Measurements from ENCODE around the gene TBC1D25.
"Not testable (repeated sequence)": the region's sequence is repeated elsewhere in the genome, so short reads cannot be mapped to it uniquely, and the experiment has no call there.

- TF ChIP-seq CTCF (conservative IDR thresholded peaks at IDR 0.05 in 1 of 2, IDR thresholded peaks at IDR 0.05 in 1 of 2; ENCODE audit: extremely low read depth in 1 of 2, insufficient read depth in 1 of 2, low read depth in 1 of 2, low read length in 2 of 2); EZH2 (IDR thresholded peaks at IDR 0.05; ENCODE audit: borderline replicate concordance, low read length): not testable (repeated sequence)
These were observed 20.0 kb upstream of the TBC1D25 start for GRCh38 chrX:48519481-48519880.
